Measurements from ENCODE around the gene CHD9.

CHD9 gene

DNA sequence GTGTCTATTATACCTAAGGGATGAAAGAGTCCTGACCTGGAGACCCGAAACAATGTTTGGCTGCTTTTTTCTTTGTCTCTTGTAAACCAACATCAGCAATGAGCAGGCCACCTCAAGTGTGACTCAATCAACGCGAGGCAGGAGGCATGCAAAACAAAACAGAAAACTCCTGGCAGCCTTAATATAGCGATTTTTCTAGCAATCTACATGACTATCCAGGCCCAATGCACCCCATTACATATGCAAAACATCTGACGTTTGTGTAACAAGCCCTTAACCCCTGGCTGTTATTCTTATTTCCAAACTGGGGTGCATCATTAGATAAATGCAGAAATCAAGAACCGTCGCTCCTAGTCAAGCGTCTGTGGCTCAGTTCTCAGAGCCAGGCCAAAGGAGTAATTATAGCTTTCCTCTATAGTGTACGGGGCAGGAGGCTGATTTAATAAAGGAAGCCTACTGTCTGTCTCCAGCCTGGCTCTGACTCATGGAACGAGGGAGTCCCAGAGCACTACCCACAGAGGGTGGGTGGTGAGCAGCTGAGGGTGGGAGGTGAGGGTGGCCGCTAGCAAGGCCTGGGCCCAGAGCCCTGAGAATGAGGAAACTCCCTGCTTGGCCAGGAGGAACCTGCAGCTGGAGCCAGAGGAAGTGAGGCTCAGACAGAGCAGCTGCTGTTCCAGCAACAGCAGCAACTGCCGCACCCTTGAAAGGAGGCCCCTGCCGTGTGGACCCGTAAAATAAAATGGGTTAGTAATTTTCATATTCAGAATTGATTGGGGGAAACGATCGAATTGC is 43.9 kb downstream of the CHD9 start:
- in situ Hi-C loops (cut with HindIII; ENCODE audit: low sequenced_read_pairs) = no loop called here
- TF ChIP-seq, protein P1, sequence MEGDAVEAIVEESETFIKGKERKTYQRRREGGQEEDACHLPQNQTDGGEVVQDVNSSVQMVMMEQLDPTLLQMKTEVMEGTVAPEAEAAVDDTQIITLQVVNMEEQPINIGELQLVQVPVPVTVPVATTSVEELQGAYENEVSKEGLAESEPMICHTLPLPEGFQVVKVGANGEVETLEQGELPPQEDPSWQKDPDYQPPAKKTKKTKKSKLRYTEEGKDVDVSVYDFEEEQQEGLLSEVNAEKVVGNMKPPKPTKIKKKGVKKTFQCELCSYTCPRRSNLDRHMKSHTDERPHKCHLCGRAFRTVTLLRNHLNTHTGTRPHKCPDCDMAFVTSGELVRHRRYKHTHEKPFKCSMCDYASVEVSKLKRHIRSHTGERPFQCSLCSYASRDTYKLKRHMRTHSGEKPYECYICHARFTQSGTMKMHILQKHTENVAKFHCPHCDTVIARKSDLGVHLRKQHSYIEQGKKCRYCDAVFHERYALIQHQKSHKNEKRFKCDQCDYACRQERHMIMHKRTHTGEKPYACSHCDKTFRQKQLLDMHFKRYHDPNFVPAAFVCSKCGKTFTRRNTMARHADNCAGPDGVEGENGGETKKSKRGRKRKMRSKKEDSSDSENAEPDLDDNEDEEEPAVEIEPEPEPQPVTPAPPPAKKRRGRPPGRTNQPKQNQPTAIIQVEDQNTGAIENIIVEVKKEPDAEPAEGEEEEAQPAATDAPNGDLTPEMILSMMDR (IDR thresholded peaks at IDR 0.05; ENCODE audit: low read depth, low read length) = no peak
- peak overlapping the region; percentile 41 for H3K4me3 ChIP-seq (ENCODE audit: low read depth, low read length)
- peak; percentile 97 for DNase-seq (ENCODE audit: low read depth, low spot score)

DNA sequence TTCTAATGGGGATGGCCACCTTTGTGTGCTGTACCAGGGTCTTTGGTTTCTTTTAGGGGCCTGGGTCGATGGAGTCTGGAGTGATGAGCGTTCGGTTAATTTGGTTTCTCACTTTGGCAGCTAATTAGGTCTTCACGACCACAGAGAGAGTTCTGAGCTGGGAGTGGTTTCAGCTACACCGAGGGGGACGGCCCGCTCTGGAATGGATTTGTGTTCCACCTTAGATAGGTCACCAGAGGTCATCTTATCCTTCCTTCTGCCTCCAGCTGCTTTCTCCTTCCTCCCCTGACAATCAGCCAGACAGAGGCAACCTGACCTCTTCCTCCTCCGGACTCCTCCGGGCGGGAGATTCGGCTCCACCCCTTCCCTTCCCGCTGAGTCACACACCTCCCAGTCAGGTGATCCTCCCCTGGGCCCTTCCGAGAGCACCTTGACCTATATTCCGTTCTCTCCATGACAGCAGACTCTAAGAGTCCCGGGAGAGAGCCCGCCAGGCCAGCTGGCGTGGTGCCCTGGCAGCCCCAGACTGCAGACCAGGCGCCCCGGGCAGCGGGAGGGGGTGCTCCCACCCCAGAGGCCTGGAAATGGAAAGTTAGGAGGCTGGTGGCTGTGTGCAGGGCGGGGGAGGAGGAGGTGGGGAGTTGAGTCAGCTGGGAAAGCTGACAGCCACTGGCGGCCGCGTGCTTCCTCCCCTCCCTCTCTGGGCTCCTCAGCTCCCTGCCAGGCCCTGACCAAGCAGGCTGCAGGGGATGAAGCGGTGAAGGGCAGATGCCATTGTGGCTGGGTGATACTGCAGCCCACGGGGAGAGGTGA is 44.7 kb downstream of the CHD9 start:
- DNase-seq (ENCODE audit: low read depth, low spot score) = peak; percentile 95
- TF ChIP-seq, protein P1 (IDR thresholded peaks at IDR 0.05; ENCODE audit: low read depth, low read length) = no peak
- peak overlapping the region; percentile 41 for H3K4me3 ChIP-seq (ENCODE audit: low read depth, low read length)
- in situ Hi-C loops (cut with HindIII; ENCODE audit: low sequenced_read_pairs) = no loop called here

DNA sequence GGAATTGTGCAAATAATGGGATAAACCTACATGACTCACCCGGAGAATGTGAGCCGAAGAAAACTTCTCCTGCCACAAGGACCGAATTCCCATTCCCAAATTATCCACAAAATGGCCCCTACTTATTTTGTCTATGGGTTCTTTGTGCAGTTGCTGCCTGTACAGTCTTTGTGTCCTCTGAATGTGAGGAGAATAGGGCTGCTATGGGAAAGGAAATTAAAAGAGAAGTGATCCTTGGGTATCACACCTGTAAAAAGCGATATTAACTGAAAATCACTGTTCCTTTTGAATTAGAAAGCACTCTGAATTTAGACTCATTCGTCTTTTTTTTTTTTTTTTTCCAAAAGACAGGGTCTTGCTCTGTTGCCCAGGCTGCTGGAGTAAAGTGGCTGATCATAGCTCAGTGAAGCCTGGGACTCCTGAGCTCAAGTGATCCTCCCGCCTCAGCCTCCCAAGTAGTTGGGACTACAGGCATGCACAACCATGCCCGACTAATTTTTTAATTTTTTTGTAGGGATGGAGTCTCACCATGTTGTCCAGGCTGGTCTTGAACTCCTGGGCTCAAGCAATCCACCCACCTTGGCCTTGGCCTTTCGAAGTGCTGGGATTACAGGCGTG is 45.4 kb downstream of the CHD9 start:
- H3K4me3 ChIP-seq (ENCODE audit: low read depth, low read length) = peak overlapping the region; percentile 41
- no peak for DNase-seq (ENCODE audit: low read depth, low spot score)
- in situ Hi-C loops (cut with HindIII; ENCODE audit: low sequenced_read_pairs) = no loop called here
- TF ChIP-seq, protein P1 (IDR thresholded peaks at IDR 0.05; ENCODE audit: low read depth, low read length) = no peak

DNA sequence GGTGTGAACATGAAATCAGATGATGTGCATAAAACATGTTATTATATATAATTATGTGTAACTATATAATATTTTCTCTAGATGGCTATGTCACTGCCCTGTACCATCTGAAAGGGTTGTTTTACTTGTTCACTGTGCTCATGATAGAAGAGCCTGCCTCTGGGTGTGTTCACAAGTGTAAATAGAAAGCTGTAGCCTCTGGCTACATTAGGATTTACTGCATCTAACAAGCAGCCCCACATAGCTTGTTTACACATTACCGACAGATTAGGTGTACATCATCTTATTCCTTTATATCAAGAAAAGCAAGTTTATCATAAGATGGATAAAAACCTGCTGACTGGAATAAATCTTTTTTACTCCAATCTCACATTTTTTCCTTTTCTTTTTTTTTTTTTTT is 46.1 kb downstream of the CHD9 start:
- TF ChIP-seq, protein P1 (IDR thresholded peaks at IDR 0.05; ENCODE audit: low read depth, low read length) = no peak
- no peak for DNase-seq (ENCODE audit: low read depth, low spot score)
- no peak overlapping the region for H3K4me3 ChIP-seq (ENCODE audit: low read depth, low read length)
- in situ Hi-C loops (cut with HindIII; ENCODE audit: low sequenced_read_pairs) = no loop called here

DNA sequence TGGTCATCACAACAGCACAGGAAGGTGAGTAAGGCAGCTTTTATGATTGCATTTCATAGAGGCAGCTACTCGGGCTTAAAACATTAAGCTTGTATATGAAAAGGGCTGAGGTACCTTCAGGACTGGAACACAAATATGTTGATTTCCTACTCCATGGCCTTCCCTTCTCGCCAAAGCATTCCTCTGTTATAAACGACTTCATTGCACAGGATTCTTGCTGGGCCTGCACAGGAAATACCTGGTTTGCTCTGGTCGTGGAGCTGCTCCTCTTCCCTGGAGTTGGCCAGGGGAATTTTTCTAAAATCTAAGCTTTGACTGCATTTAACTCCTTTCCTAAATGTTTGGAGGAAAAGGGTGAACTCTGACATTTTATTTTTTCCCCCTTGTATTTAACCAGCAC is 49.0 kb downstream of the CHD9 start:
- in situ Hi-C loops (cut with HindIII; ENCODE audit: low sequenced_read_pairs) = no loop called here
- peak; percentile 29 for DNase-seq (ENCODE audit: low read depth, low spot score)
- H3K4me3 ChIP-seq (ENCODE audit: low read depth, low read length) = no peak overlapping the region
- TF ChIP-seq, protein P1 (IDR thresholded peaks at IDR 0.05; ENCODE audit: low read depth, low read length) = no peak

DNA sequence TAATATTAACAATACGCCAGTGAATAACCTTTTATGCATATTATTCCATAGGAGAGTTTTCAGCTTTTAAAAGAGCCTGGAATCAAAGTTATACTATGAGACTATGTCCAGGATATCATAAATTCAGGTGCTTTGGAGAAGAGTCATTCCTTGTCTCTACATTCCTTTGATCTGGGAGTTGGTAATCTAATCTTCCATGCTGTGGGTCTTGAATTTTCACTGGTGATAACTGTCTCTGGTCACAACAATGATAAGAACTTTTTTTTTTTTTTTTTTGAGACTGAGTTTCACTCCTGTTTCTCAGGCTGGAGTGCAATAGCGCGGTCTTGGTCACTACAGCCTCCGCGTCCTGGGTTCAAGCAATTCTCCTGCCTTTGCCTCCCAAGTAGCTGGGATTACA is 50.8 kb downstream of the CHD9 start:
- no peak for DNase-seq (ENCODE audit: low read depth, low spot score)
- TF ChIP-seq, protein P1 (IDR thresholded peaks at IDR 0.05; ENCODE audit: low read depth, low read length) = no peak
- in situ Hi-C loops (cut with HindIII; ENCODE audit: low sequenced_read_pairs) = no loop called here
- no peak overlapping the region for H3K4me3 ChIP-seq (ENCODE audit: low read depth, low read length)
